HFF-Myc (cell line): ENCODE data around the gene BET1.
A peak's percentile ranks its signal among the peaks of the same experiment; 100 is the strongest.

ENCODE experiments used
- DNase-seq: peaks from one replicate; pipeline ENCODE4 v3.0.0-alpha.2; 2011; ENCODE audit warnings: low read depth; ENCODE audit errors: extremely low read depth
- H3K4me3 ChIP-seq: replicated peaks from 2 replicates; pipeline ENCODE4 v1.5.1; 2011; ENCODE audit warnings: low read depth, mild to moderate bottlenecking, control low read depth, low read length
- CTCF ChIP-seq: IDR thresholded peaks from 2 replicates; pipeline ENCODE4 v1.5.1; 2012; ENCODE audit warnings: mild to moderate bottlenecking, low read depth, low read length, control low read depth; ENCODE audit errors: missing control alignments

BET1 gene

GRCh38 chr7:94016786-94017185 is 12.6 kb upstream of the BET1 start:
- TF ChIP-seq CTCF = no peak
- H3K4me3 ChIP-seq = no peak overlapping the region
- DNase-seq = no peak

GRCh38 chr7:94015538-94015937 is 11.4 kb upstream of the BET1 start:
- DNase-seq = no peak
- no peak overlapping the region for H3K4me3 ChIP-seq
- TF ChIP-seq CTCF = no peak

GRCh38 chr7:94012746-94013145 is 8.6 kb upstream of the BET1 start:
- TF ChIP-seq CTCF = no peak
- no peak for DNase-seq
- H3K4me3 ChIP-seq = no peak overlapping the region

- TF ChIP-seq CTCF = no peak
- H3K4me3 ChIP-seq = no peak overlapping the region
- no peak for DNase-seq
Measured at GRCh38 chr7:94011714-94012353, 7.7 kb upstream of the BET1 start.

- DNase-seq = no peak
- no peak overlapping the region for H3K4me3 ChIP-seq
- no peak for TF ChIP-seq CTCF
Measured at GRCh38 chr7:94008537-94008936, 4.4 kb upstream of the BET1 start.

- TF ChIP-seq CTCF = no peak
- H3K4me3 ChIP-seq = no peak overlapping the region
Measured at GRCh38 chr7:94005753-94006152, 1.6 kb upstream of the BET1 start.

GRCh38 chr7:94003446-94004023 is 620 bp downstream of the BET1 start:
- H3K4me3 ChIP-seq = peak overlapping the region; percentile 82
- no peak for TF ChIP-seq CTCF
- no peak for DNase-seq

More at GRCh38 chr7:94005753-94006152, 1.6 kb upstream of the BET1 start:
- DNase-seq = no peak
